HG02870 (cell line): ENCODE results near the gene HELZ.
A peak's percentile ranks its signal among the peaks of the same experiment; 100 is the strongest.

Experiments
- ATAC-seq: cut with Tn5 transposase; IDR thresholded peaks from one replicate; pipeline ENCODE4 v1.9.1; 2021; ENCODE audit warnings: mild to moderate bottlenecking, moderate library complexity; ENCODE audit not compliant: unreplicated experiment

Gene HELZ

GRCh38 chr17:67088639-67089038 is 156.4 kb downstream of the HELZ start:
- ATAC-seq = no peak

GRCh38 chr17:67085406-67085805 is 159.6 kb downstream of the HELZ start:
- ATAC-seq = no peak

GRCh38 chr17:67082107-67082506 is 162.9 kb downstream of the HELZ start:
- ATAC-seq = peak; percentile 71

- no peak for ATAC-seq
These were observed 164.2 kb downstream of the HELZ start for GRCh38 chr17:67080804-67081203.

- no peak for ATAC-seq
These were observed 165.5 kb downstream of the HELZ start for GRCh38 chr17:67079491-67079890.

GRCh38 chr17:67078292-67078691 is 166.7 kb downstream of the HELZ start:
- no peak for ATAC-seq

GRCh38 chr17:67076290-67076689 is 168.7 kb downstream of the HELZ start:
- ATAC-seq = no peak

GRCh38 chr17:67074781-67075180 is 170.2 kb downstream of the HELZ start:
- no peak for ATAC-seq

GRCh38 chr17:67072885-67073284 is 172.1 kb downstream of the HELZ start:
- ATAC-seq = no peak

- no peak for ATAC-seq
These were observed 173.4 kb downstream of the HELZ start for GRCh38 chr17:67071595-67071994.

- no peak for ATAC-seq
These were observed 175.3 kb downstream of the HELZ start for GRCh38 chr17:67069603-67070136.

GRCh38 chr17:67068999-67069398 is 176.0 kb downstream of the HELZ start:
- no peak for ATAC-seq

- ATAC-seq = no peak
These were observed 177.2 kb downstream of the HELZ start for GRCh38 chr17:67067571-67068482.

- ATAC-seq = no peak
These were observed 178.3 kb downstream of the HELZ start for GRCh38 chr17:67066717-67067116.

GRCh38 chr17:67063141-67063540 is 181.9 kb downstream of the HELZ start:
- ATAC-seq = no peak

GRCh38 chr17:67059372-67059771 is 185.6 kb downstream of the HELZ start:
- no peak for ATAC-seq

- no peak for ATAC-seq
These were observed 187.0 kb downstream of the HELZ start for GRCh38 chr17:67058036-67058435.

- ATAC-seq = no peak
These were observed 188.1 kb downstream of the HELZ start for GRCh38 chr17:67056746-67057490.

- no peak for ATAC-seq
These were observed 188.9 kb downstream of the HELZ start for GRCh38 chr17:67055811-67056745.

GRCh38 chr17:67055041-67055443 is 190.0 kb downstream of the HELZ start:
- no peak for ATAC-seq

GRCh38 chr17:67054608-67055007 is 190.4 kb downstream of the HELZ start:
- no peak for ATAC-seq
